ENCODE data around the gene MNAT1. TPM values are rescaled to one million over a fixed set of nuclear protein-coding genes. Genes with fewer than 3 reads are reported as not detected.

The MNAT1 gene
- total RNA-seq, 3 donors from 2014 or later: 30.6 to 70.4 (median 50.8) TPM

- Histone ChIP-seq H3K27me3 (no peaks in the 10 kb centered on the region), H3K4me1 (no peaks in the 10 kb centered on the region), H3K36me3 (no peaks in the 10 kb centered on the region), H3K4me3 (no peak overlapping the region), H3K9me3 (peaks cover 21 to 55% of the 10 kb centered on the region in 2 donors), H3K27ac (no peak overlapping the region)
- TF ChIP-seq POLR2AphosphoS5 (IDR thresholded peaks at IDR 0.05): no peak
- no peak for DNase-seq (ENCODE audit: low spot score in 2 of 2)
- intact Hi-C loops (cut with DNase I; ENCODE audit: low total_unique reads): no loop called here
Observed at GRCh38 chr14:60956202-60956601, 221.6 kb downstream of the MNAT1 start.

- H3K27ac ChIP-seq: no peak overlapping the region
- no peaks in the 10 kb centered on the region for H3K27me3 ChIP-seq
- H3K9me3 ChIP-seq: peaks cover 21 to 55% of the 10 kb centered on the region in 2 donors
- intact Hi-C loops (cut with DNase I; ENCODE audit: low total_unique reads): no loop called here
- no peaks in the 10 kb centered on the region for H3K36me3 ChIP-seq
- DNase-seq (ENCODE audit: low spot score in 2 of 2): no peak
- no peaks in the 10 kb centered on the region for H3K4me1 ChIP-seq
- TF ChIP-seq POLR2AphosphoS5 (IDR thresholded peaks at IDR 0.05): no peak
- TF ChIP-seq POLR2A (IDR thresholded peaks at IDR 0.05): no peak
- TF ChIP-seq, protein P1, sequence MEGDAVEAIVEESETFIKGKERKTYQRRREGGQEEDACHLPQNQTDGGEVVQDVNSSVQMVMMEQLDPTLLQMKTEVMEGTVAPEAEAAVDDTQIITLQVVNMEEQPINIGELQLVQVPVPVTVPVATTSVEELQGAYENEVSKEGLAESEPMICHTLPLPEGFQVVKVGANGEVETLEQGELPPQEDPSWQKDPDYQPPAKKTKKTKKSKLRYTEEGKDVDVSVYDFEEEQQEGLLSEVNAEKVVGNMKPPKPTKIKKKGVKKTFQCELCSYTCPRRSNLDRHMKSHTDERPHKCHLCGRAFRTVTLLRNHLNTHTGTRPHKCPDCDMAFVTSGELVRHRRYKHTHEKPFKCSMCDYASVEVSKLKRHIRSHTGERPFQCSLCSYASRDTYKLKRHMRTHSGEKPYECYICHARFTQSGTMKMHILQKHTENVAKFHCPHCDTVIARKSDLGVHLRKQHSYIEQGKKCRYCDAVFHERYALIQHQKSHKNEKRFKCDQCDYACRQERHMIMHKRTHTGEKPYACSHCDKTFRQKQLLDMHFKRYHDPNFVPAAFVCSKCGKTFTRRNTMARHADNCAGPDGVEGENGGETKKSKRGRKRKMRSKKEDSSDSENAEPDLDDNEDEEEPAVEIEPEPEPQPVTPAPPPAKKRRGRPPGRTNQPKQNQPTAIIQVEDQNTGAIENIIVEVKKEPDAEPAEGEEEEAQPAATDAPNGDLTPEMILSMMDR (IDR thresholded peaks at IDR 0.05): no peak
- no peak overlapping the region for H3K4me3 ChIP-seq
Observed at GRCh38 chr14:60956632-60957031, 222.1 kb downstream of the MNAT1 start.

- intact Hi-C loops (cut with DNase I; ENCODE audit: low total_unique reads): no loop called here
- Histone ChIP-seq H3K4me3 (no peak overlapping the region), H3K9me3 (peaks cover 21 to 49% of the 10 kb centered on the region in 2 donors), H3K27ac (no peak overlapping the region), H3K4me1 (no peaks in the 10 kb centered on the region), H3K27me3 (no peaks in the 10 kb centered on the region), H3K36me3 (no peaks in the 10 kb centered on the region)
- TF ChIP-seq, protein P1 (IDR thresholded peaks at IDR 0.05): no peak
- TF ChIP-seq POLR2AphosphoS5 (IDR thresholded peaks at IDR 0.05) (no peak), POLR2A (IDR thresholded peaks at IDR 0.05) (no peak)
- no peak for DNase-seq (ENCODE audit: low spot score in 2 of 2)
Observed at GRCh38 chr14:60958146-60958545, 223.6 kb downstream of the MNAT1 start.

GRCh38 chr14:60963761-60964160 lies 229.2 kb downstream of the MNAT1 start:
- peaks cover 7% of the 10 kb centered on the region in 2 donors for H3K9me3 ChIP-seq
- intact Hi-C loops (cut with DNase I; ENCODE audit: low total_unique reads): loop anchor here (5.0 kb wide), 1 partner anchor 131 kb away; no protein-coding TSS in a partner anchor
- no peaks in the 10 kb centered on the region for H3K27me3 ChIP-seq
- TF ChIP-seq POLR2A (IDR thresholded peaks at IDR 0.05) (no peak), POLR2AphosphoS5 (IDR thresholded peaks at IDR 0.05) (no peak)
- TF ChIP-seq, protein P1 (IDR thresholded peaks at IDR 0.05): no peak
- H3K27ac ChIP-seq: no peak overlapping the region
- H3K4me1 ChIP-seq: no peaks in the 10 kb centered on the region
- DNase-seq (ENCODE audit: low spot score in 2 of 2): no peak
- no peaks in the 10 kb centered on the region for H3K36me3 ChIP-seq
- no peak overlapping the region for H3K4me3 ChIP-seq

- Histone ChIP-seq H3K27me3 (no peaks in the 10 kb centered on the region), H3K4me3 (no peak overlapping the region), H3K36me3 (no peaks in the 10 kb centered on the region), H3K4me1 (no peaks in the 10 kb centered on the region), H3K27ac (no peak overlapping the region), H3K9me3 (no peaks in the 10 kb centered on the region)
- no peak for DNase-seq (ENCODE audit: low spot score in 2 of 2)
- no peak for TF ChIP-seq POLR2A (IDR thresholded peaks at IDR 0.05)
- TF ChIP-seq, protein P1 (IDR thresholded peaks at IDR 0.05): no peak
- TF ChIP-seq POLR2AphosphoS5 (IDR thresholded peaks at IDR 0.05): no peak
- intact Hi-C loops (cut with DNase I; ENCODE audit: low total_unique reads): loop anchor here (5.0 kb wide), 1 partner anchor 133 kb away; no protein-coding TSS in a partner anchor
Observed at GRCh38 chr14:60964904-60965303, 230.3 kb downstream of the MNAT1 start.

DNA sequence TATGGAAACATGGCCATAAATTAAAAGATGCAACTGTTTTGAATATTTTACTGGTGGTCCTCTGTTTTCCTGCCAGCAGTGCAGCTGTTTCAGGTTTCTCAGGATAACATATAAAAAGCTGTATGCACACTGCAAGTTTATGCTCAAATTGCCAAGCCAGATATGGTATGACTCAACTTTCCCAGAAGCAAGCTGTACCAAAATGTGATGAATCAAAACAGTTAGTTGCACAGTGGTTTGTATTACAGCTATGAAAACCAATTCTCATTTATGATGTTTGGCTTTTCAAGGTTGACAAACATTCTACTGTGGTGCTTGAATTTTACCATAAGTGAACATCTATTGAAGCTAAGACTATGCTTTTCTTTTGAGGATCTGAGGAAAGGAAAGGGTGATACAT lies 230.8 kb downstream of the MNAT1 start:
- no peaks in the 10 kb centered on the region for H3K9me3 ChIP-seq
- H3K4me1 ChIP-seq: no peaks in the 10 kb centered on the region
- H3K4me3 ChIP-seq: no peak overlapping the region
- no peaks in the 10 kb centered on the region for H3K27me3 ChIP-seq
- TF ChIP-seq POLR2A (IDR thresholded peaks at IDR 0.05): no peak
- TF ChIP-seq POLR2AphosphoS5 (IDR thresholded peaks at IDR 0.05): no peak
- TF ChIP-seq, protein P1 (IDR thresholded peaks at IDR 0.05): no peak
- H3K36me3 ChIP-seq: no peaks in the 10 kb centered on the region
- no peak overlapping the region for H3K27ac ChIP-seq
- intact Hi-C loops (cut with DNase I; ENCODE audit: low total_unique reads): no loop called here
- no peak for DNase-seq (ENCODE audit: low spot score in 2 of 2)
